Activated CD8-positive, alpha-beta memory T cell treated with anti-CD3 and anti-CD28 coated beads, Interleukin-2, amount 50 U/mL, for 24 hours (primary cell): ENCODE results near the gene PLCH1.

Source experiments
- DNase-seq: peaks from one replicate; pipeline ENCODE4 v3.0.0-alpha.2; 2020; ENCODE audit errors: extremely low read depth

PLCH1 gene

DNA sequence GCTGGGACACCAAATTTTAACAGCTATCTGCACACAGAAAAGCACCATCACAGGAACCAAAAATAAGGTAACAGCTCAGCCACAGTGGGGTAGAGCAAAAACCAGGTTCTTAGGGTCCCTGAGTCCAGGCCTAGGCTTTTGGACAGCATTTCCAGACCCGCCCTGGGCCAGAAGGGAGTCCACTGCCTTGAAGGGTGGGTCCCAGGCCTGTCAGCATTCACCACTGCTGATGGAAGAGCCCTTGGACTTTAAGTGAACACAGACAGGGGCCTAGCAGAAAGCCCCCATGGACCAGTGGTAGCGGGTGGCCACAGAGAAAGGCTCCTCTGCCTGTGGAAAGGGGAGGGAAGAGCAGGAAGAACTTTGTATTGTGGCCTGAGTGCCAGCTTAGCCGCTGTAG is 56.4 kb downstream of the PLCH1 start:
- no peak for DNase-seq

DNA sequence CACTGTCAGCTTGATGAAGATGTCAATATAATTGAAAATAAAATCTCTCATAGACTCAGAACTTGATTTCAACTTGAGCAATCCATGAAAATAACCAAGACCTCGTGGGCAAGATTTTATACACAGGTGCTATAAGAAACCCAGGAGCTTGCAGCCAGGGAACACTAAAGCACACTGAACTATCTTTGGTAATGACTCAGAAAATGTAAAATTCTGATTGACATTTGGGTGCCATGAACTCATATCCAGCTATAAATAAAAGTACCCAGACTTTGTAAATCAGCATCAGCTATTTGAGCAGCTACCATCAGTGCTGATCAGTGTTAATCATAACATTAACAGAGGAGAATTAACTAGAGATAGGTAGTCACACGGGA is 61.5 kb downstream of the PLCH1 start:
- DNase-seq: no peak

DNA sequence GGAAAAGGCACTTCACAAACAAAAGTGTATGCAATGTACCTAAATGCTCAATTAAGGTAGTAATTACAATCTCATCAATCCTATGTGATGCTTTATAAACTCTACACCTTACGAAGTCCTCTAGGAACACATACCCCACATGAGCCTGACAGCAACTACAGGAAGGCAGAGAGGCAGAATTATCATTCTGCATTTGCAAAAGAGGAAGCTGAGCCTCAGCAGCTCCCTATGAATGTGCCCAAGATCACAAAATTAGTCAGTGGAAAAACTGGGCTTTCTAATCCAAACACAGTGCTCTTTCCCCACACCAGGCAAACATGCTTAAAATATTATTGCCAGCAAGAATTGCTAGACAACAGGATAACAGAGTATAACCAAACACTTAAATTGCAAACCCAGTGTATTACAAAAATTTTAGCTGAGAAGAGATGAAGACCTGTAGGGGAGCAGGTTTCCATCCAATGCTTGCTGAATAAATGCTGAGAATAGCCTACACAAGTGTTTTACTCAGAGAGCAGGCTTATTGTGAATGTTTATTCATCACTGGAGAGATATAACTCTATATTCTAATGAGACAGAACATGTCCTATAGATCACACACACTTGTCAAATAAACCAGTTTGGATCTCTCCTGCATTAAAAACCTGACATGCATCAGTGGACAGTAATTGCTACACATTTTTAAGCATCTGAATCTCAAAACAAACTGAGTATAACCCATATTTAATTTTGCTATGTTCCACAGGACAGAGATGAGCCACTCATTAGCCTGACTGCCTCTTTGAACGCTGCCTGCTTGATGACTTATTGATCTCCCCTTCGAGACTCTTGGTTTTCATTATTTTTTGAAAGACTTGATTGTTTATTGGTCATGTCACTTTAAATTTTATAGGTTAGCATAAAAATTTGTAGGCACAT is 62.2 kb downstream of the PLCH1 start:
- no peak for DNase-seq

DNA sequence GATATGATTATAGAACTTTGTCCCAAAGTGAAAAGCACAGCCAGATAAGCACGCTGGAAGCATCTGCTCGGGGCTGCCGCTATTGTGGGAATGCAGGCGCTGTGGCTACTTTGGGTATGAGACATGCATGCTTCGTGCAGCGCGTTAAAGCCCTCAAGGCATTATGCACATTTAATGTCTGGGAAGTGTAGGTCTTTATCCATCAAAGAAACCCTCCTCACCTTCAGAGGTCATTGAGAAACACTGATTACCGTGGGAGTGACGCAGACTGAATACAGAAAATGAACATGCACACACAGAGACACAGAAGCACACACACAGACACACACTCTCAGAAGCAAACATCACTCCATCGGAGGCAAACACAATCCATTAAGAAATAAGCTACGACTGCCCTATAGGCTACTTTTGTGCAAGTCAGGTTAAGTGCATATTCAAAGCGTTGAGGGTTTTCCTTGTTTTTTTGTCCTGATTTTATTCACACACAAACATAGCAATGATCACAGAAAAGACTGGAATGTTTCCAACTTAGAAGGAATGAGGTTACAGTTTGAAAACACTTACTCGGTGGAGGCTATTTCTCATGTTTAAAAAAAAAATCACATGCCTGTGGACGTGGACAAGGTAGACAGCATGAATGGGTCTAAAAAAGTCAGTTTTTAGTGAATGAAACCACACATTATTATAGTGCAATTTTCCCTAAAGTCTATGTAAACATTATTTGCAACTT is 68.5 kb downstream of the PLCH1 start:
- DNase-seq: no peak

DNA sequence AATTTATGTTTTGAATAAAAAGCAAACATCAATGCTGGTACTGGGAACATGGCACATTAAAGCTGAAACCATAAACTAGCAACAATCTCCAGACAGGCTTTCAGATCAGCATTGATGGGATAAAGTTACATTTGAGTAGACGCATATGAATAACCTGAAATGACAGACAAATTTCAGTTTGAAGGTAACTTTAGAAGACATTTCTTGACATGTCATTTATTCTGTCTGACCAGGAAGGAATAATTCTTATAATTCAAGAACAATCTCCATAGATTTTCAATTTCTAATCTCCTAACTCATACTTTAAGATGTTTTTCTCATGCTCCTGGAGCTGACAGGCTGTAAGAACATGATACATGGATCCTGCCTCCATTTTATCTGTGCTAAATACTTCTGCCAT is 69.8 kb downstream of the PLCH1 start:
- DNase-seq: no peak

DNA sequence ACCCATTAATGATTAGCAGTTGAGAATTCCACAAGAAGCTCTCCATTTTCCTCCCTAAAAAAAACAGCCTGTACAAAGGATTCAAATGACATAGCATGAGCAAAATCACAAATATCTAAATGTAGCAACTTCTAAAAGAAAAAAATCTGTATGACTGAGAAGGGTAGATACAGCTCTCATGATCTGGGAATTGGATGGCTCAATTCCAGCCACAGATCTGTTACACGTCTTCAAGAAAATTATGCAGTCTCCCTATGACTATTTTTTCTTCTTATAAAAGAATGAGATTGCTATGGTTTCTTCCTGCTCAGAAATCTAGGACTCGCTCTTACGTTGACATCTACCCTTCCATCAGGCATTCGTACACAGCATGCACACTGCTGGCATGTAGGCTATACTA is 71.5 kb downstream of the PLCH1 start:
- DNase-seq: no peak

DNA sequence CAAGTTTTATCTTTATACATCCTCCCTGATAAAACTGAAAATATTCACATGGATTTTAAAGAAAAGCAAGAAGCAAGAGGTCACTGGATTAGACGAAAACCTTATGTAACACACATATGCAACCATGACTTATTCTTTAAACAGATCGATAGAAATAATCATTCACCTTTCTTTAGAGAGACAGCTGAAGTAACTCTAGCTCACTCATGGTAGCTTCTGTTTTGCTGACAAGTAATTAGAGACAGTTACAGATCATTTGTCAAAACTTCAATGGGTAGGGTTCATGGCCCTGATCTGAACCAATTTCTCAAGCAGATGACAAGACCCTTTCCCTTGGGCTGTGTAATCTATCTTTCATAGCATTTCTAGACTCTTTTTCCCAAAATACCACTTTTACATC is 74.5 kb downstream of the PLCH1 start:
- no peak for DNase-seq

DNA sequence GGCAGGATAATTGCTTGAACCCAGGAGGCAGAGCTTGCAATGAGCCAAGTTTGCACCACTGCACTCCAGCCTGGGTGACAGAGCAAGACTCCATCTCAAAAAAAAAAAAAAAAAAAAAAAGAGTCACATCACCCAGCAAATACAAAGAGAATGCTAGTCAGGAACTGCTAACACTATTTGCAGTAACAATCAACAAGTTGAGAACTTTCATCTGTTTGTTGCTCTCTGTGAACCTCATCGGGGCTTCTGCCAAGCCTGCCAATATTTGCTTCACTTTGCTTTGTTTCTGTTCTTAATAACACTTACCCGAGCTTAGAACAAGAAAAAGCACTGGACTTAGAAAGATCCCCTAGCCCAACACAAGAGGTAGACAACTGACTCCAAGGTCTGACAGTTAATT is 76.9 kb downstream of the PLCH1 start:
- no peak for DNase-seq

DNA sequence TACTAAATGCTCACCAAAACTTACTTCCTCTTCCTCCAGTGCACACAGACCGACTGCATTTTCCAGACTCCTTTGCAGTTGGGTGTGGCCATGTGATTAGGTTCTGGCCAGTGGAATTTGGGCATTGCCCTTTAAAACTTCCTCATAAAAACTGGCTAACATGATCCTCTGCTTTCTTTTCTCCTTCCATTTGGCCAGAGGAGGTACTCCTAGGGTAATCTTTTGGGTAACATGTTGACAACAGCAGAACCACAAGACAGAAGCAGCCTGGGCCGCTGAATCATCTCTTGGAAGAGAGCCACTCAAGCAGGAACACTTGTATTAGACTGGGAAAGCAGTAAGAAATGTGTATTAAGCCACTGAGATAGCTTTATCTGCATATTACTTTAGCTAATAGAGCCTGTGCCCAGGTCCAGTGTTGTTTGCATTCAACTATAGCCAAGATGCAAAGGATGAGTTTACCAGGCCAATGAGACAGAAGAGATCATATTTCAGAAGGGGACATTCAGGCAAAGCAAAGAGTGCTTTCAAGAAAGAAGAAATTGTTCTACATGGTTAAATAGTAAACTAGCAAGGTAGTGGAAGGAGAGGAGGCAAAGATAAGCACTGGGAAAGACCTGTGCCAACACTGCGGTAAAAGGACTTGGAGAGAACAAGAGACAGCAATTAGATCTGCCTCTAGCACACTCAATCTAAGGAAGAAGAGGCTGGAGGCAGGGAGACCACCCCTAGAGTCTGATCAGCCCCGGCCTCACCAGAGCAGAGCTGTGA is 79.8 kb downstream of the PLCH1 start:
- no peak for DNase-seq

DNA sequence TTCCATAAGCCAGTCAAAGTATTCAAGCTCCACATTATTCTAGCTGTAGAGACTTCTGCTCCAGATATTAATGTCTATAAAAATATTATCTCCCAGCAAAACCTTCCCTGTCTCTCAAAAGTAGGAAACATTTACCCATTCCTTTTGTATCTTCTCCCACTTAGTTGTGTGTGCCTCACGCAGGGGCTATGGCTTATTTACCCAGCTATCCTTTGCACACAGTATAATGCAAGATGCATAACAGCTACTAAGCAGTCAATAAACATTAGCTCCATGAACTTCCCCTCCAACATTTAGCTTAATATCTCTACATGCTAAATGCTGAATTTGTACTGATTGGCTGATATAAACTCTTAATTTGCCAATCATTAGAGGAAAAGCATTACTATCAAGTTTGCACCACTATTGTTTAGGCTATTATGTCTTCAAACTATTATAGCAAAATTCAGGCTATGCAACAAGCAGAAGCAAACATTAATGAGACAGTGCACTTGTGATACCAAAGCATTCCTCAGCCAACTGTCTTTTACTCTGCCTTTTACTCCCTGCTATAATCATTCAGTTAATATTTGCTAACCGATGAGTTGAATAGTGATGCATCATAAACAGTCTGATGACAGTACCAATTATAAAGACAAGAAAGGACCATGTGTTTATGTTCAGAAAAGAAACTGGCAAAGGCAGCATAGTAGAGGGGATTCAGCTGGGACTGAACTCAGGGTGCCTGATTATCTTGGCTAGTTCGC is 81.2 kb downstream of the PLCH1 start:
- no peak for DNase-seq

DNA sequence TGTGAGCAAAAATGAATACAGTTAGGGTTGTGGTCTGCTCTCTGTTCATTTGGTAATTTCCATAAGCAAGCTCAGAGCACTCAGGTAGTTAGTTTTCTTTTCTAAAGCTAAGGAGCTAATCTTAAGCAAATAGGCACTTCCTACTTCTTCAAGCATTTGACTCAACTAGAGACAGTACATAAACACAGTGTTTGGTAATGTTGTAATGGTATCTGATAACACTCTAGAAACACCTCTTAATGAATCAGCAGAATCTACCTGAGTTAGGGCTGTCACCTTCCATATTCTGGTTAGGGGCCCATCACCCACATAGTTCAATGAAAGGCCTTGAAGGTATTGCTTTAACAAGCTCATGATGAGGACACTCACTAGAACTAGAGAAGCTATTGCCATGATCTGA is 83.1 kb downstream of the PLCH1 start:
- no peak for DNase-seq

DNA sequence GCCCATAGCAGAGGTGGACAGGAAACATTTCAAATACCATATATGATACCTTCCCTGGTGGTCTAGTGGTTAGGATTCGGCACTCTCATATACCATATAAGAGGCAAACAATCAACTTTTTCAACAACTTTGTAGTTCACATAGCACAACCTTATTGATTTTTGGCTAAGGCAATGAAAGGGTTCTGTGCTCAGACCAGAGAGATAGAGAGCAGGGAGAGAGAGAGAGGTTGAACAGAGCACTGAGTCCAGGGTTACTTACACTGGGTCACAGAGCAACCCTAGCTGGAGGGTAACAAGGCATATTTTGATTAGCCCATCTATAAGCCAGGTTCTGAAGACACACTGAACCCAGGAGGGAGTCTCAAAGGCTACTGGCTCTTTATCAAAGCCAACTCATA is 83.8 kb downstream of the PLCH1 start:
- no peak for DNase-seq

DNA sequence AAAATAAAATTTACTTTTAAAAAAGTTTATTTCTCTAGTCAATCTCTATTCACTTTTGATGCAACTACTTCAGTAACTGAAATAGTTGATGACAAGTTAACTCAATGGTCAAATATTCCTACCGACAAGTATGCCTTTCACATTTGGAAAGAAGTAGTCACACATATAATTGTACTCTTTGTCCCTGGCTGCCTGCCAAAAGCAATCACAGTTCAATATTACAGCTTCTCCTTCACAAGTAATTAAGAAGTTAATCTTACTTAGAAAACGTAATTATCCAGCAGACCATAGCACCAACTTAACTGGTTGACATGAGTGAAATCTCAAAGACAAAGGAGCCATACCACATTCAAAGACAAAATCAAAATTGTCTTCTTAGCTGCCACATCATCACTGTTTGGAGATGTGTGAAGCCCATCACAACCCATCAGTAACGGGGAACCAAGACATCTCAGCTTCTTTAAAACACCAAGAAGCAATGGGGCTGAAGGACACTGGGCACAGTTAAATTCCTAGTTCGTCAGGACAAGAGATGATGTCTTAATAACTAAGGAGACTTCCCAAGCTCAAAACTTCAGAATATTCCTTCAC is 86.1 kb downstream of the PLCH1 start:
- DNase-seq: no peak

DNA sequence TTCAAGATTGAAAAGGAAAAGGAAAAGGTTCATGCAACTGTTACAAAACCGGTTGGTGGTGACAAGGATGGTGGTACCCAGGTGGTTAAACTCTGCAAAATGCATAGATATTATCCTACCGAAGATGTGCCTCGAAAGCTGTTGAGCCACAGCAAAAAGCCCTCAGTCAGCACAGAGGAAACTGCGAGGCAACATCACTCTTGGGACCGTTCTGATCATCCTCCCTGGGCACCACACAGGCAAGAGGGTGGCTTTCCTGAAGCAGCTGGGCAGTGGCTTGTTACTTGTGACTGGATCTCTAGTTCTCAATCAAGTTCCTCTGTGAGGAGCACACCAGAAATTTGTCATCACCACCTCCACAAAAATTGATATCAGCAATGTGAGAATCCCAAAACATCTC is 86.9 kb downstream of the PLCH1 start:
- no peak for DNase-seq

DNA sequence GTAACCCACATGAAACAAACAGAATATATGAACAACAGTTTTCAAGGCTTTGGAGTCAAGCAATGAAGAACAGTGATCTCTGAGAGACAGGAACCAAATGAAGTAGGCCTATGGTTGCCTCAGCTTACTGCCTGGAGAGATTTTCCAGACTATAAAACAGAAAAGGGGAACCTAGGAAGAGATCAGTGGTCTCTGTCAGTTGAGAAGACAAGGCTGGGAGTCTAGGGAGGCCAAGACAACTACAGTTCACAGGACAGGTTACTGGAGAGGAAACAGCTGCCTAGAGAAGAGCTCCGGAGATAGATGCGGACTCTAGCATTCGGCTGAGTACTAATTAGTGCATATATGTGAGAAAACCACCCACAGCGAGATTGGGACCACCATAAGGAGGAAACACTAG is 87.7 kb downstream of the PLCH1 start:
- no peak for DNase-seq

DNA sequence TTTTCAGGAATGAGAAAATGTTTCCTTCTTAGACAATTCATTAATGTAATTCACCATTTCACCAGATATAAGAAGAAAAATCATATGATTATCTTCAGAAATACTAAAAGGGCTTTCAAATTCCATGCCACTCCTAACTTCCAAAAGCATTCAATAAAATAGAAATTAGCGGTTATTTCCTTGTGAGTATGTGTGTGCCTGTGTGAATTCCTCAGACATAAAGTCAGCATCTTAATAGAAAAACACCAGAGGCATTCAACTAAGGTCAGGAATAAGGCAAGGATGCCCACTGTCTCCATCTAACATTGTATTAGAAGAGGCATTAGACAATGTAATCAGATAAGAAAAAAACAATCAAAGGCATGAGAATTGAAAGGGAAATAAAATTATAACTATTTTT is 88.4 kb downstream of the PLCH1 start:
- no peak for DNase-seq

DNA sequence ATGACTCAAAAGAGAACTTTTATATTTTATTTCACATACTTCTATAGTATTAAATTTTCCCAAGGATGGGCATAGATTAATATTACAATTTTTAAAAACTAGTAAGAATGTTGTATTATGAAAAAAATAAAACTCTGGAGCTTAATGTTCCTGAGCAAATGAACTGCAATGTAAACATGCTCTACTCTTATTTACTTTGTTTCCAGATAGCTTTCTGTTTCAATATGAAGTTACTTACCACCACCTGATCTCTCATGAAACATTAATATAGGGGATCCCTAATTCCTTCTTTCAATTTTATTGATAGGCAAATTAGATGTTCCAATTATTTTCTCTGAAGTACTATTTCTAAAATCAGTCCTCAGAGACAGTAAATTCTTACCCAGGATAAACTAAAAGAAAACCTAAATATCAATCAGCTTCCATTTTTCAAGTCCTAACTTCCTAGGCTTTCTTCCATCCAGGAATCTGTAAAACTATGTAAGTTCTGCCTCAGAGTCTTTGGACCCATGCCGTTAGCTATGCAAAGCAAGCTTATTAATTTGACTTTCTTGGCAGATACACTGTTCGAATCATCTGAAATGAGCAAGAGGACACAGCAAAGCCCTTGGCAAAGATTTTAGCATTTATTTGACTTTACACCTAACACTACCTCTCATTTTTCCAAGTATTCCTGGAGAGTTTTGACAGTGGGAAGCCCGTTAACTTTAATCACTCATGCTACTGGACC is 93.2 kb downstream of the PLCH1 start:
- DNase-seq: no peak

DNA sequence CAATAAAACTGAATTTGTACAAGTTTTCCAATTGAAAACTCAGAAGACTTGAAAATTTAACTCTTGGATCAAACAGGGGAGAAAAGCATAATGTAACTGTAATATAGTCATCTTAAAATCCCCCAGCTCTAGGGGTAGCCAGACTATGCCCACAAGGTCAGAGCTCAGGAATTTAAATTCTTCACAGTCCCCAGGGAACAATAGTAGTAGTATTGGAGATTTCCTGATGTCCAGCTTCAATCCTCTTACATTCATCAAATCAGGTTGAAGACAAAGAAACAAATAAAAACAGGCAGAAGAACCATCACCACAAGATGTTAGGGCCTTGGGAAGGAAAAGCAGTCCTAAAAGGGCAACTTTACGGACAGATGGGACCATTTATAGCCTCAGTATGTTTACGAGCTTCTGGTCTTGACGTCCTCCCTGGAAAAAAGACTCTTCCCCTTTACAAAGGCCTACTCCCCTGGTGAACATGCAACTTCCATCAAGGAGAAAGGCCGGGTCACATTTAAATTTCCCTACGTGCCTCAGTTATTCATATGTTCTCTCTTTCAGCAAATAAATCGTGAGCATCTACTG is 96.8 kb downstream of the PLCH1 start:
- DNase-seq: no peak

DNA sequence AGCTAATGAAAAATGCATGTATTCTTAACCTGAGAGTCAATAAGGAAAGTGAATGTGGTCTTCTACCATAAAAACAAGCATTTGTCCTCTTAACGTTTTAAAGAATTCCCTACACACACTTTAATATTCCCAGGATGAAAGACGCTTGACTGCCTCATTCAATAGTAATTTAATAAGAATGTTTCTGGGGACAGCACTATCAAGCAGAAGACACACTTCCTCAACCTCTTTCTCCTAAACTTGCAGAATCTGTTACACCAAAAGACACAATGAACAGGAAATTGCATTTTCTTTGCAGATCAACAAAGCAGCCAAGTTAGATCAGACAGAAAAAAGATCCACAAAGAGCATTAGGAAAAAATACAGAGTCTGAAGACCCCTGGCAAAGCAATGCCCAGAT is 97.7 kb downstream of the PLCH1 start:
- DNase-seq: no peak

DNA sequence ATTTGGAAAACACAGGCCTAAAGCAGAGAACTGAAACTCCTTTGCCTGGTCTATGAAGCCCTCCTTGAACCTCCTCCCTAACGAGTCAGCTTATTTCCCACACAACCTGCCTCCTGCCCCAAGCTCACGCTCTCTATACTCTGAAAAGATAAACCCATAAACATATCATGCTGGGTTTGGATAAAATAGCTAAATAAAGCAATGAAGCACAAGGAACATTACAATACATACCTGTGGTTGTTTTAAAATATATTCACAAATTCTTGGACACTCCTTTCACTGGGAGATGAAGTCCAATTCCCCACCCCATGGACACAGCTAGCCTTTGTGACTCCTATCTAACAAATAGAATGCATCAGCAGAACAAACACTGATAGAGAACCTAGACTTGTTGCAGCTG is 98.2 kb downstream of the PLCH1 start:
- DNase-seq: no peak
